Mucosa of descending colon (tissue), 3 donors: Measurements from ENCODE around the gene CYP4A22. TPM values are rescaled to one million over a fixed set of nuclear protein-coding genes. Genes with fewer than 3 reads are reported as not detected.
A peak's percentile ranks its signal among the peaks of the same experiment; 100 is the strongest.

Experiments used
- ATAC-seq: fragments of 200-7000 bp; cut with Tn5 transposase; one replicate; pipeline ENCODE4 v1.9.1; 2020; ENCODE audit warnings: mild to moderate bottlenecking, moderate library complexity
- DNase-seq, 3 donors: peaks; one replicate each; pipeline ENCODE4 v3.0.0-alpha.2; 2020
- H3K36me3 ChIP-seq: fragments of 200-600 bp; one replicate; pipeline ENCODE4 v1.8.0; 2021; ENCODE audit warnings: low read depth, mild to moderate bottlenecking
- H3K4me1 ChIP-seq: fragments of 200-600 bp; one replicate; pipeline ENCODE4 v1.8.0; 2021; ENCODE audit warnings: low read depth, mild to moderate bottlenecking
- H3K4me3 ChIP-seq: fragments of 200-600 bp; one replicate; pipeline ENCODE4 v1.8.0; 2021; ENCODE audit warnings: mild to moderate bottlenecking
- H3K9me3 ChIP-seq: fragments of 200-600 bp; one replicate; pipeline ENCODE4 v1.8.0; 2021; ENCODE audit warnings: mild to moderate bottlenecking
- CTCF ChIP-seq: fragments of 200-600 bp; IDR thresholded peaks from one replicate; pipeline ENCODE4 v1.8.0; 2022; ENCODE audit warnings: antibody characterized with exemption, mild to moderate bottlenecking
- intact Hi-C, 2 donors: fragments of 100-400 bp; cut with DNase I in 1 of 2; cut with micrococcal nuclease in 1 of 2; formaldehyde crosslinking; loops; one replicate each; pipeline versions ENCODE4 v1.11.0 to v1.11.1; 2022; cut with DNase I, micrococcal nuclease
- total RNA-seq, 3 donors: library from RNA; stranded (reverse); fragmentation: NEBNext Ultra II Directional in 2 of 3; extraction: Animal tissue kit (Norgen Biotek cat#: 25700) in 2 of 3; gene quantifications; one replicate each; pipeline versions ENCODE4 v1.2.1 to v1.2.4, GENCODE V29; 2021 to 2023
- donor health status: DM: no; HTN: no; CAD: no; lungs with moderate emphysema.
- donor health status: DM: no; HTN: no; CAD: no.
- donor health status: DM: no; HTN: yes; CAD: no.

CYP4A22 gene
- total RNA-seq, 3 donors from 2014 or later: not detected

- no peaks in the 10 kb centered on the region for H3K9me3 ChIP-seq
- intact Hi-C loops: no loop called here
- peak; percentile 89 for TF ChIP-seq CTCF
- H3K36me3 ChIP-seq: no peaks in the 10 kb centered on the region
- H3K4me1 ChIP-seq: peaks cover 10% of the 10 kb centered on the region
- ATAC-seq: peak; percentile 50
- peak in 1 of 3 donors; percentile 73 for DNase-seq
- no peak overlapping the region for H3K4me3 ChIP-seq
Observed at GRCh38 chr1:47175227-47175934, 38.1 kb downstream of the CYP4A22 start.

GRCh38 chr1:47178020-47178419 is 40.8 kb downstream of the CYP4A22 start:
- ATAC-seq: no peak
- no peaks in the 10 kb centered on the region for H3K36me3 ChIP-seq
- intact Hi-C loops: no loop called here
- TF ChIP-seq CTCF: no peak
- DNase-seq: no peak
- peaks cover 13% of the 10 kb centered on the region for H3K4me1 ChIP-seq
- H3K4me3 ChIP-seq: no peak overlapping the region
- H3K9me3 ChIP-seq: no peaks in the 10 kb centered on the region

GRCh38 chr1:47178654-47179016 is 41.4 kb downstream of the CYP4A22 start:
- intact Hi-C loops: no loop called here
- Histone ChIP-seq H3K9me3 (no peaks in the 10 kb centered on the region), H3K4me3 (no peak overlapping the region), H3K4me1 (peaks cover 13% of the 10 kb centered on the region), H3K36me3 (no peaks in the 10 kb centered on the region)
- no peak for DNase-seq
- ATAC-seq: no peak
- no peak for TF ChIP-seq CTCF

- Histone ChIP-seq H3K36me3 (no peaks in the 10 kb centered on the region), H3K4me1 (peaks cover 13% of the 10 kb centered on the region), H3K4me3 (no peak overlapping the region), H3K9me3 (no peaks in the 10 kb centered on the region)
- peak; percentile 72 for TF ChIP-seq CTCF
- DNase-seq (peak; percentile 91 to 95 (median 95)), ATAC-seq (peak; percentile 90)
- intact Hi-C loops: no loop called here
Observed at GRCh38 chr1:47179017-47179987, 42.1 kb downstream of the CYP4A22 start.

- ATAC-seq: peak; percentile 19
- intact Hi-C loops: no loop called here
Observed at GRCh38 chr1:47179988-47180563, 42.8 kb downstream of the CYP4A22 start.

More at GRCh38 chr1:47179988-47180563, 42.8 kb downstream of the CYP4A22 start:
- H3K4me1 ChIP-seq: peaks cover 13% of the 10 kb centered on the region
- no peaks in the 10 kb centered on the region for H3K9me3 ChIP-seq
- TF ChIP-seq CTCF: no peak
- H3K36me3 ChIP-seq: no peaks in the 10 kb centered on the region
- H3K4me3 ChIP-seq: no peak overlapping the region
- DNase-seq: peak in 1 of 3 donors; percentile 29
